Trophoblast cell (in vitro differentiated cells and primary cell): ENCODE results near the gene LIMS4. TPM values are rescaled to one million over a fixed set of nuclear protein-coding genes. Genes with fewer than 3 reads are reported as not detected.
"Not testable (repeated sequence)": the region's sequence is repeated elsewhere in the genome, so short reads cannot be mapped to it uniquely, and the experiment has no call there.

Source experiments
- DNase-seq, 2 donors: peaks; one replicate each; pipeline ENCODE4 v3.0.0-alpha.2; 2016
- H2AFZ ChIP-seq: 2 replicates; pipeline ENCODE4 v1.6.1; 2013; ENCODE audit warnings: low read length, moderate library complexity, mild to moderate bottlenecking; ENCODE audit not compliant: insufficient read depth, poor library complexity
- H2AK5ac ChIP-seq: 2 replicates; pipeline ENCODE4 v1.6.1; 2013; ENCODE audit warnings: mild to moderate bottlenecking, low read length
- H2BK120ac ChIP-seq: 2 replicates; pipeline ENCODE4 v1.6.1; 2013; ENCODE audit warnings: low read length, mild to moderate bottlenecking, moderate library complexity; ENCODE audit not compliant: insufficient read depth, poor library complexity
- H2BK12ac ChIP-seq: 2 replicates; pipeline ENCODE4 v1.6.1; 2013; ENCODE audit warnings: mild to moderate bottlenecking, low read length, moderate library complexity
- H2BK5ac ChIP-seq: 2 replicates; pipeline ENCODE4 v1.6.1; 2013; ENCODE audit warnings: low read length, low read depth, moderate library complexity, mild to moderate bottlenecking; ENCODE audit not compliant: poor library complexity
- H3K14ac ChIP-seq: 2 replicates; pipeline ENCODE4 v1.6.1; 2013; ENCODE audit warnings: mild to moderate bottlenecking, low read length
- H3K18ac ChIP-seq: 2 replicates; pipeline ENCODE4 v1.6.1; 2013; ENCODE audit warnings: mild to moderate bottlenecking, low read length
- H3K23ac ChIP-seq: 2 replicates; pipeline ENCODE4 v1.6.1; 2013; ENCODE audit warnings: low read length
- H3K27ac ChIP-seq: 2 replicates; pipeline ENCODE4 v1.5.1; 2013; ENCODE audit warnings: low read depth, mild to moderate bottlenecking, inconsistent platforms, low read length, moderate library complexity
- H3K27me3 ChIP-seq: 2 replicates; pipeline ENCODE4 v1.6.1; 2013; ENCODE audit warnings: inconsistent platforms, mild to moderate bottlenecking, low read length, moderate library complexity; ENCODE audit not compliant: insufficient read depth
- H3K36me3 ChIP-seq, 2 experiments: 1 replicate in 1 of 2; 2 replicates in 1 of 2; pipeline ENCODE4 v1.6.1; 2013; ENCODE audit warnings: low read length in 2 of 2, mild to moderate bottlenecking in 2 of 2, moderate library complexity in 1 of 2; ENCODE audit not compliant: insufficient read depth in 2 of 2, control insufficient read depth in 1 of 2
- H3K4ac ChIP-seq: 2 replicates; pipeline ENCODE4 v1.6.1; 2013; ENCODE audit warnings: low read depth, mild to moderate bottlenecking, low read length, moderate library complexity
- H3K4me1 ChIP-seq, 2 experiments: 1 replicate in 1 of 2; 2 replicates in 1 of 2; pipeline ENCODE4 v1.6.1; 2013; ENCODE audit warnings: low read length in 2 of 2, mild to moderate bottlenecking in 2 of 2, moderate library complexity in 1 of 2; ENCODE audit not compliant: insufficient read depth in 2 of 2, control insufficient read depth in 1 of 2
- H3K4me2 ChIP-seq: 2 replicates; pipeline ENCODE4 v1.6.1; 2013; ENCODE audit warnings: inconsistent platforms, mild to moderate bottlenecking, low read length, moderate library complexity
- H3K4me3 ChIP-seq: 2 replicates; pipeline ENCODE4 v1.5.1; 2013; ENCODE audit warnings: mild to moderate bottlenecking, low read depth, low read length, inconsistent platforms
- H3K79me1 ChIP-seq: one replicate; pipeline ENCODE4 v1.6.1; 2013; ENCODE audit warnings: low read length
- H3K79me2 ChIP-seq: 2 replicates; pipeline ENCODE4 v1.6.1; 2013; ENCODE audit warnings: low read length, mild to moderate bottlenecking; ENCODE audit not compliant: control insufficient read depth, insufficient read depth, poor library complexity
- H3K9ac ChIP-seq: 2 replicates; pipeline ENCODE4 v1.6.1; 2013; ENCODE audit warnings: mild to moderate bottlenecking, low read length
- H3K9me3 ChIP-seq: 2 replicates; pipeline ENCODE4 v1.6.1; 2013; ENCODE audit warnings: low read depth, mild to moderate bottlenecking, control low read depth, inconsistent platforms, low read length; ENCODE audit not compliant: insufficient read depth
- H4K12ac ChIP-seq: 2 replicates; pipeline ENCODE4 v1.6.1; 2013; ENCODE audit warnings: low read depth, mild to moderate bottlenecking, low read length, moderate library complexity
- H4K8ac ChIP-seq: 2 replicates; pipeline ENCODE4 v1.6.1; 2013; ENCODE audit warnings: low read depth, mild to moderate bottlenecking, low read length, moderate library complexity
- H4K91ac ChIP-seq: one replicate; pipeline ENCODE4 v1.6.1; 2013; ENCODE audit warnings: low read depth, mild to moderate bottlenecking, low read length, moderate library complexity
- WGBS: extraction: QIAGEN DNeasy Blood & Tissue Kit; methylation state at CpG from one replicate; pipeline ENCODE4 v1.1.7; 2013; ENCODE audit warnings: missing lambda C conversion rate; ENCODE audit not compliant: insufficient read length, insufficient coverage; ENCODE audit errors: extremely low coverage; 5-methylcytosine and 5-hydroxymethylcytosine counted together
- polyA plus RNA-seq: library from polyadenylated mRNA; stranded (reverse); fragments of 200-250 nt; gene quantifications from 2 replicates; pipeline ENCODE4 v1.2.3, GENCODE V29; 2013

LIMS4 gene
- polyA plus RNA-seq = 7.2 and 8.8 TPM in 2 replicates

DNA sequence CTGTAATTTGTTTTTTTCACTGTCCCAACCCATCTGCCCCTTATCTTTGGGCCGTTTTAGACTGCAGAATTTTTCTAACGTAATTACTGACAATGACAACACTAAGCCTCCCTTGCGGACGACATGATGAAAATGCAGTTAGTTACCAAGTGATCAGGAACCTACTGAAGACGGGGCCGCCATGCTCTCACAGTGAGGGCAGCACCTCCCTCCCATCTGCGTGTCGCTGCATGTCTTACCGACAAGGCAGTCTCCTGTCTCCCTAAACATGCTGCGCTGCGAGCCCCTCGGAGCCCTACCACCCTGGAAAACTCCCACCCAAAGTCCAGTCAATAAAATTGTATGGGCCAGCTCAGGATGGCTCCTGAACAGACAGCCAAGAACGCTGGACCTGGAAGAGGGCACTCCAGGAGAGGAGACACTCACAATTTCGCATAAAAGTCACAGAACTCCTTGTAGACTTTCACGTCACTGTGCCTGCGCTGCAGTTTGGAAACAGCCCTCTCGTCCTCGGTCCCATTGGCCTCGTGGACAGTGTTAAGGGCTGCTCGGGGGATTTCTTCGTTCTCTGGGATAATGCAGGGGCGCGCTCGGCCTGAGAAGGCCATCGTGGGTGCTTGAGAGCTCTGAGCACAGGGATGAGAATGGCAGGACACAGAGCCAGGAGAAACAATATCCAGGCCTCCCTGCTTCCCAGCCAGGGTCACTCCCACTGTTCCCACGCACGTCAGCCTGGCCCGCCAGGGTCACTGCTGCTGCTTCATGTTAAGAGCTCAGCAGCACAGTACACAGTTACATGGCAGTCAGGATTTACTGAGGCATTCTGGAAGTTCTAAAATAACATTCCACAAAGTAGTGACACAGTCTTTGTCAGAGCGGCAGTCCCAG, at the start of gene LIMS4:
Gene LIMS4, minus strand, starts transcription at position 646 of the 888 bp plus-strand sequence. Its CDS starts 38 bp downstream, at position 608.
- not testable (repeated sequence) for H3K9ac ChIP-seq, H3K4me1 ChIP-seq, H3K4me3 ChIP-seq, H3K9me3 ChIP-seq, H3K79me1 ChIP-seq, H3K14ac ChIP-seq, H2AK5ac ChIP-seq, H3K79me2 ChIP-seq, H2BK12ac ChIP-seq, DNase-seq, H2AFZ ChIP-seq, H3K18ac ChIP-seq, H3K4ac ChIP-seq, H4K12ac ChIP-seq, H3K23ac ChIP-seq, H2BK5ac ChIP-seq, H2BK120ac ChIP-seq, H3K27ac ChIP-seq, H4K91ac ChIP-seq, H3K4me2 ChIP-seq, H4K8ac ChIP-seq, H3K27me3 ChIP-seq, H3K36me3 ChIP-seq
- WGBS = no CpG with 5 or more reads among the region's 29 CpGs

DNA sequence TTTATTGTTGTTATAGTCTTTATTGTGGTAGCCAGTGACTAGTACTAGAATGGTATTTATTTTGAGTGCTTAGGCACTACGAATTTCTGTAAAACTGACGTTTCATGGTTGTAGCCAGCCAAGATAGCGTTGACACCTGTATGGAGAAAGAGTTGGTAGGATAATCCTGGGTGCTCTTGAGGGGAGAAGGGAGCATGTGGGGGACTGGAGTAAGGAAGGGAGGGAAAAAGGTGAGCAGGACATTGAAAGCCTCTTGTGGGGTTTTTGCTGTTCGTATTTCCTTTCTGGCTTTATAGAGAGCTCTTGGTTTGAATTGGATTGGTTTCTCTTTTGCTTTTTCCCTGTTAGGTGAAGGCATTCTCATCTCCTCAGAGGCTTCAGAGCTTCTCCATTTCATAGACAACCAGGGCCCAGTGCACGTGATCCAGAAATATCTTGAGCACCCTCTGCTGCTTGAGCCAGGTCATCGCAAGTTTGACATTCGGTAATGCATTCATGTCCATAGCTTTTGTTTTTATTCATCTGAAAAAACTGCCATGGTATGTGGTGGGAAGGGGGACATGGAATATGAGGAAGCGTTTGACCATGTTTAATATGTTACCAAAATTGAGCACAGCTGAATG, 27.2 kb upstream of the LIMS4 start:
- H2BK12ac ChIP-seq, H2BK5ac ChIP-seq, H3K4me3 ChIP-seq, H3K36me3 ChIP-seq, H3K14ac ChIP-seq, H3K79me1 ChIP-seq, H3K4me2 ChIP-seq, H3K4ac ChIP-seq, H2AK5ac ChIP-seq, H4K8ac ChIP-seq, H3K79me2 ChIP-seq, H3K27ac ChIP-seq, H3K4me1 ChIP-seq, DNase-seq, H3K9ac ChIP-seq, H2BK120ac ChIP-seq, H3K27me3 ChIP-seq, H3K9me3 ChIP-seq, H3K23ac ChIP-seq, H4K91ac ChIP-seq, H4K12ac ChIP-seq, H3K18ac ChIP-seq, H2AFZ ChIP-seq: not testable (repeated sequence)
- no CpG with 5 or more reads among the region's 8 CpGs for WGBS

DNA sequence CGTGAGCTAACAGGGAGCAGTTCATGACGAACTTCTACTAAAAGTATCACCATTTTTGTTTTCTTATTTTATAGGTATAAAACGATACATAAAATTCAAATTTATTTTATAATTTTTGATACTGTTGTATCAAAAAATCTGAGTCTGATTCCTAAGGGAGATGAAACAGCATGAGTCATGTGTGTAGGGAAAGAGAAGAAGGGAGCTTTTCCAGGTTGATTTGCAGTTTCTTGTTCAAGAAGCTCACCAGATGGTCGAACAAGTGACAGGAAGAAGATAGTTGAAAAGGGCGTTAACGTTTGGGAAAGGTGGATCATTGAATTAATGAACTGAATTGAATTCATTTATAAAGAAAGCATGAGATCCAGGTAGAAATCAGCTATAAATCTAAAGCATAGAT, 23.4 kb upstream of the LIMS4 start:
- not testable (repeated sequence) for H2BK120ac ChIP-seq, H3K36me3 ChIP-seq, H3K79me2 ChIP-seq, H2AFZ ChIP-seq, H3K18ac ChIP-seq, H2AK5ac ChIP-seq, H3K79me1 ChIP-seq, H3K27ac ChIP-seq, H4K8ac ChIP-seq, H3K4me2 ChIP-seq, H4K91ac ChIP-seq, H2BK12ac ChIP-seq, H3K4me3 ChIP-seq, H2BK5ac ChIP-seq, H3K4me1 ChIP-seq, H3K9me3 ChIP-seq, H3K14ac ChIP-seq, H3K4ac ChIP-seq, H3K9ac ChIP-seq, H3K27me3 ChIP-seq, H3K23ac ChIP-seq, H4K12ac ChIP-seq, DNase-seq
- no CpG with 5 or more reads among the region's 6 CpGs for WGBS

GRCh38 chr2:110494488-110494887, 21.9 kb upstream of the LIMS4 start:
- not testable (repeated sequence) for H4K8ac ChIP-seq, H3K14ac ChIP-seq, H3K27ac ChIP-seq, H2BK12ac ChIP-seq, H3K9me3 ChIP-seq, H4K91ac ChIP-seq, H4K12ac ChIP-seq, H3K79me1 ChIP-seq, H2AFZ ChIP-seq, H3K23ac ChIP-seq, H2BK120ac ChIP-seq, H3K4me1 ChIP-seq, H2BK5ac ChIP-seq, H2AK5ac ChIP-seq, H3K4ac ChIP-seq, H3K27me3 ChIP-seq, H3K4me3 ChIP-seq, H3K18ac ChIP-seq, H3K79me2 ChIP-seq, H3K36me3 ChIP-seq, H3K9ac ChIP-seq, DNase-seq, H3K4me2 ChIP-seq
- no CpG with 5 or more reads among the region's 3 CpGs for WGBS
